ENCODE results near the gene TLDC2.

Gene TLDC2

GRCh38 chr20:36860811-36861624 is 14.9 kb upstream of the TLDC2 start:
- Histone ChIP-seq H3K9ac (ENCODE audit: low read length in 2 of 2) (peak overlapping the region; percentile 51 to 80), H3K27me3 (ENCODE audit: control insufficient read depth in 1 of 2, insufficient read depth in 2 of 2, low read length in 2 of 2) (no peaks in the 10 kb centered on the region), H3K36me3 (ENCODE audit: control insufficient read depth in 2 of 2, insufficient read depth in 2 of 2, low read length in 2 of 2) (no peaks in the 10 kb centered on the region), H3K4me1 (ENCODE audit: control insufficient read depth, insufficient read depth, low read length) (peaks cover 60% of the 10 kb centered on the region), H3K9me3 (ENCODE audit: control insufficient read depth in 2 of 2, low read length in 2 of 2) (no peaks in the 10 kb centered on the region), H3K4me3 (ENCODE audit: low read length in 2 of 2) (peak overlapping the region; percentile 50 to 77), H3K27ac (ENCODE audit: low read length) (peak overlapping the region; percentile 94)

DNA sequence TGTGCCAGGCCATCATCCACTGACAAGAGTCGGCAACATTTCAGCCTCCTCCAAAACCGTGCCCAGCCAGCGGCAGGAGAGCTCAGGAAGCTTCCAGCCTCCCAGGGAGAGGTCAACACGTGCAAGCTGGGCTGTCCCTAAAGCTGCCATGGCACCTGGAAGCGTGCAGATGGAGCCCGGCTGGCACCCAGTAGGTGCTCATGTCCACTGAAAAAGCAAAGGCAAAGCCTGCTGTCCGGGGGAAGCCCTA is 14.4 kb upstream of the TLDC2 start:
- H3K9ac ChIP-seq (ENCODE audit: low read length in 2 of 2) = peak overlapping the region; percentile 51 to 80
- H3K4me3 ChIP-seq (ENCODE audit: low read length in 2 of 2) = peak overlapping the region; percentile 50 to 77
- H3K4me1 ChIP-seq (ENCODE audit: control insufficient read depth, insufficient read depth, low read length) = peaks cover 55% of the 10 kb centered on the region

DNA sequence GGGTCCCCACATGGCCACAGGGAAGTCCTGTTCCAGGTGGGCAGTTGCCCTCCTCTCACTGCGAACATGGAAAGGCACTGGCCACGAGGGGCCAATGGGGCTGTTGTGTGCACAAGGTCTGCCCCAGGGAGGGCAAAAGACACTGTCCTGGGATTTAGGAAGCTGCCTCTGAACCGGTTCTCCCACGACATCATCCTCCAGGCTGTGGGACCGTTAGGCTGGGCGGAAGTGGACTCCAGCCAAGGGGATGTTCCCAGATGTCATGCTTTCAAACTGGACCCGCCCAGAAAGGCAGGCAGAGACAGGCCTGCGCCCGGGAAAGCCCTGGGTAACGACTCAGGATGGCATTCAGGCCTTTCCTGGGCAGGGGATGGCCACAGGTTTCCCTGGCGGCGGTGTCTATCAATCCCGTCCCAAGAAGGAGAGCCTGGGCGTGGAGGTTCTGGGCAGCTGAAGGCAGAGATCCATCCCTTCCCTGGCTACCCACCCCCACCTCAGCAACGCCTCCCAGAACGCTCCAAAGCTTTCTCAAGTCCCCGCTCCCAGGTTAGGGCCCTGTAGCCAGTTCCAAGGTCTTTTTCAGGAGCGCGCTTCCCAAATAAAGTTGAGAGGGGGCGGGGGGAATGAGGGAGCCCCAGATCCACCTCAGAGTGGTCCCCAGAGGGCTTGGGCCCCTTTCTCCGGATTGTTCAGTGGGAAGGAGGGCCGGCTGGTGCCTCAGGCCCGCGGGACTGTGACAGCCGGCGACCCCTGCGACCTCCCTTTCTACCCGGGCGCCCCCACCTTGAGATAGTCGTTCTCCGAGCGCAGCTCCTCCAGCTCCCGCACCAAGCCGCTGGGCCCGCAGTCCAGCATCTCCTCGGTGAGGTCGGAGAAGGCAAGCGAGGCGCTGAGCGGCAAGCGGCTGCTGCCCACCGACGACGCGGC is 13.8 kb upstream of the TLDC2 start:
- H3K9me3 ChIP-seq (ENCODE audit: control insufficient read depth in 2 of 2, low read length in 2 of 2) = no peaks in the 10 kb centered on the region
- peak overlapping the region; percentile 94 for H3K27ac ChIP-seq (ENCODE audit: low read length)
- H3K4me3 ChIP-seq (ENCODE audit: low read length in 2 of 2) = peak overlapping the region; percentile 50 to 77
- no peaks in the 10 kb centered on the region for H3K36me3 ChIP-seq (ENCODE audit: control insufficient read depth in 2 of 2, insufficient read depth in 2 of 2, low read length in 2 of 2)
- no peaks in the 10 kb centered on the region for H3K27me3 ChIP-seq (ENCODE audit: control insufficient read depth in 1 of 2, insufficient read depth in 2 of 2, low read length in 2 of 2)
- H3K4me1 ChIP-seq (ENCODE audit: control insufficient read depth, insufficient read depth, low read length) = peaks cover 52% of the 10 kb centered on the region
- peak overlapping the region; percentile 51 to 80 for H3K9ac ChIP-seq (ENCODE audit: low read length in 2 of 2)

More for the DNA sequence above, 14.4 kb upstream of the TLDC2 start:
- no peaks in the 10 kb centered on the region for H3K9me3 ChIP-seq (ENCODE audit: control insufficient read depth in 2 of 2, low read length in 2 of 2)
- no peaks in the 10 kb centered on the region for H3K27me3 ChIP-seq (ENCODE audit: control insufficient read depth in 1 of 2, insufficient read depth in 2 of 2, low read length in 2 of 2)
- peak overlapping the region; percentile 94 for H3K27ac ChIP-seq (ENCODE audit: low read length)
- no peaks in the 10 kb centered on the region for H3K36me3 ChIP-seq (ENCODE audit: control insufficient read depth in 2 of 2, insufficient read depth in 2 of 2, low read length in 2 of 2)

DNA sequence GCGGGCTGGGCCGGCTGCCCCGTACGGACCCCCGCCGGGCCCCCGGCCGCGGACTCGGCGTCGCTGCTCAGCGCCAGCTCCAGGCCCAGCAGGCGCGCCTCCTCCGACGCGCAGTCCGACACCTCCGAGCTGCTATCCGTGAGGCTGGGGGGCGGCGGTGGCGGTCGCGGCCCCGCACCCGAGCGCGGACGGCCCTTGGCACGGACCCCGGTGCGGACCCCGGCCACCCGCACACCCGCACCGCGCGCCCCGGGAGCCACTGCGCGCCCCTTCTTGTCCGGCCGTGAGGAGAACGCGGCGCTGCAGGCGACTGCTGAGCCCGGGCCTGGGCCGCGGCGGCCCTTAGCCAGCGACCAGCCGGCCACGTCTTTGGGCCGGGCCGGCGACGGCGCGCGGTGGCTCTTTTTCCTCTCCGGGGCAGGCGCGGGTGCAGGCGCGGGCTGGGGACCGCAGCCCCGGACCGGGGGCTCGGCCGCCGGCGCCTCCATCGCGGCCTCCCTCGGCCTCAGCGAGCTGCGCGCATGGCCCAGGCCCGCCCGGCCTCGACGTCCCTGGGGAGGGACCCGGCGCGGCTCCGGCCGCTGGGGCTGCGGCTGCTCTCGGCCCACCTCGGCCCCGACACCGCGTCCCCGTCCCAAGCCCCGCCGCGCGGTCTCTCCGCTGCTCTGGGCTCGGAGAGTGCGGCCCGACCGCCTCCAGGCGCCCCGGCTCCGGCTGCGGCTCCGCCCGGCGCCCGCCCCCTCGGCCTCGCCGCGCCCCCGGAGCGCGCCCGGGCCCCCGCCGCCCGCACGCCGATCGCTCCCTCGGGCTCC is 12.9 kb upstream of the TLDC2 start:
- H3K27ac ChIP-seq (ENCODE audit: low read length) = peak overlapping the region; percentile 94
- H3K36me3 ChIP-seq (ENCODE audit: control insufficient read depth in 2 of 2, insufficient read depth in 2 of 2, low read length in 2 of 2) = no peaks in the 10 kb centered on the region
- H3K4me3 ChIP-seq (ENCODE audit: low read length in 2 of 2) = peak overlapping the region; percentile 35 to 77
- peaks cover 44% of the 10 kb centered on the region for H3K4me1 ChIP-seq (ENCODE audit: control insufficient read depth, insufficient read depth, low read length)
- H3K27me3 ChIP-seq (ENCODE audit: control insufficient read depth in 1 of 2, insufficient read depth in 2 of 2, low read length in 2 of 2) = no peaks in the 10 kb centered on the region
- H3K9me3 ChIP-seq (ENCODE audit: control insufficient read depth in 2 of 2, low read length in 2 of 2) = no peaks in the 10 kb centered on the region
- H3K9ac ChIP-seq (ENCODE audit: low read length in 2 of 2) = peak overlapping the region in 1 of 2 donors; percentile 53

- no peaks in the 10 kb centered on the region for H3K36me3 ChIP-seq (ENCODE audit: control insufficient read depth in 2 of 2, insufficient read depth in 2 of 2, low read length in 2 of 2)
- peaks cover 30% of the 10 kb centered on the region for H3K4me1 ChIP-seq (ENCODE audit: control insufficient read depth, insufficient read depth, low read length)
- H3K27me3 ChIP-seq (ENCODE audit: control insufficient read depth in 1 of 2, insufficient read depth in 2 of 2, low read length in 2 of 2) = no peaks in the 10 kb centered on the region
- H3K9me3 ChIP-seq (ENCODE audit: control insufficient read depth in 2 of 2, low read length in 2 of 2) = no peaks in the 10 kb centered on the region
- no peak overlapping the region for H3K9ac ChIP-seq (ENCODE audit: low read length in 2 of 2)
- no peak overlapping the region for H3K27ac ChIP-seq (ENCODE audit: low read length)
- H3K4me3 ChIP-seq (ENCODE audit: low read length in 2 of 2) = no peak overlapping the region
Observed at GRCh38 chr20:36865076-36865860, 10.7 kb upstream of the TLDC2 start.

DNA sequence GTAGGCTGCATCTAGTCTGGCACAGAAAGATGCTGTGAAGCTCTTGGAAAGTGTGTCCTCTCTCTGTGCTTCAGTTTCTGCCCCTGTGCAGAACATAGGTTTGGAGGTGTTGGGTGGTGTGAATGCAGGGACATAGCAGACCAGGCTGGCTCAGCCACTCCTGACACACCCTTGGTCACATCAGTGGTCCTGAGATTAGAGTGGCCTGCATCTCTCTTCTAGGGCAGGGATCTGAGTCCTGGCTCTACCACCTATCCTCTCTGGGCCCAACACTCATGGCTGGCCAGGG is 10.1 kb upstream of the TLDC2 start:
- Histone ChIP-seq H3K36me3 (ENCODE audit: control insufficient read depth in 2 of 2, insufficient read depth in 2 of 2, low read length in 2 of 2) (no peaks in the 10 kb centered on the region), H3K27ac (ENCODE audit: low read length) (no peak overlapping the region), H3K9me3 (ENCODE audit: control insufficient read depth in 2 of 2, low read length in 2 of 2) (no peaks in the 10 kb centered on the region), H3K27me3 (ENCODE audit: control insufficient read depth in 1 of 2, insufficient read depth in 2 of 2, low read length in 2 of 2) (no peaks in the 10 kb centered on the region), H3K4me1 (ENCODE audit: control insufficient read depth, insufficient read depth, low read length) (peaks cover 24% of the 10 kb centered on the region), H3K4me3 (ENCODE audit: low read length in 2 of 2) (no peak overlapping the region), H3K9ac (ENCODE audit: low read length in 2 of 2) (no peak overlapping the region)

DNA sequence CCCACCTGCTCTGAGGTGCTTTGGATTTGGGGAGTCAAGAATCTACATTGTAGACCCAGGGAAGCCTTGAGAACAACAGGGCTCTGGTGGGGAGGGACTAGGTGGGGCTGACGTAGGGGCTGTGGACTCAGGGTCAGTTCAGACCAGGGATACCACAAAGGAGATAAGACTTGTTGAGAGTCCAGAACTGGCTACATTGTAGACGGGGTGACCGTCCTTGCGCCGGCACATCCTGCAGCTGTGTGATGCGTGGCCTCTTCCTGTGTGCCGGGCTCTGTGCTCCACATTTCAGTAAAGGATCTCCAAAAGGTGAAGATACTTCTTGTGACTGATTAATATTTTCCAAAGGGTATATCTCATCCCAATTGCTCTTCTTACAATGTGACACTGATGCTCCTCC is 9.8 kb upstream of the TLDC2 start:
- no peak overlapping the region for H3K9ac ChIP-seq (ENCODE audit: low read length in 2 of 2)
- H3K27me3 ChIP-seq (ENCODE audit: control insufficient read depth in 1 of 2, insufficient read depth in 2 of 2, low read length in 2 of 2) = no peaks in the 10 kb centered on the region
- H3K27ac ChIP-seq (ENCODE audit: low read length) = no peak overlapping the region
- H3K36me3 ChIP-seq (ENCODE audit: control insufficient read depth in 2 of 2, insufficient read depth in 2 of 2, low read length in 2 of 2) = no peaks in the 10 kb centered on the region
- no peak overlapping the region for H3K4me3 ChIP-seq (ENCODE audit: low read length in 2 of 2)
- no peaks in the 10 kb centered on the region for H3K9me3 ChIP-seq (ENCODE audit: control insufficient read depth in 2 of 2, low read length in 2 of 2)
- peaks cover 21% of the 10 kb centered on the region for H3K4me1 ChIP-seq (ENCODE audit: control insufficient read depth, insufficient read depth, low read length)

DNA sequence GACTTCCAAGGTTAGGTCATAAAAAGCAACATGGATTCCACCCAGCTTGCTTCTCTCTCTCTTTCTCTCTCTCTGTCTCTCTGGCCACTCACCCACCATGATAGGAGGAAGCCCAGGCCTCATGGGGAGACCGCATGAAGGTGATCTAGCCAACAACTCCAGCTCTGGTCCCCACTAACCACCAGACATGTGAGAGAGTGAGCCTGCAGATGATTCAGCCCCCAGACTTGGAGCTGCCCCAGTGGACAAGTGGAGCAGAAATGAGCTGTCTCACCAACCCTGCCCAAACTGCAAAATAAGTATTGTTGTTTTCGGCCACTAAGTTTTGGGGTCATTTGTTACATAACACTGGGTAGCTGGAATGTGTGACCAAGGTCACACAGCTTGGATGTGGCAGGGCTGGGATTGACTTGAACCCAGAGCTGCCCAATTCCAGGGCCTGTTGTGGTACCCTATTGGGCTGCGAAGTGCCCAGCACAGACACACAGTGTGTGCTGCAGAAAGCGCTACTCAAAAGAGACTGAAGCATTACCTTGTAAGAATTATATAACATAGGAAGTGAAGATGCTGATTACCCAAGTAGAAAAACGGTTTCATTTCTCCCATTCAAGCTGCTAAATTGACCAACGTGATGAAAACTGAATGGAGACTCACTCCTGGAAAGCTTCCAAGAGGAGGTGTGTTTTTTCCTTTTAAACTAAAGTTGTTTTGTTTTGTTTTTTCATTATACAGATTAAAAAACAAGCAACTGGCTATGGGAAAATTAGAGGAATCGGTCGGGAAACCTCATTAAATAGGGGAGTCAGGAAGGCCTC is 9.1 kb upstream of the TLDC2 start:
- Histone ChIP-seq H3K27ac (ENCODE audit: low read length) (no peak overlapping the region), H3K27me3 (ENCODE audit: control insufficient read depth in 1 of 2, insufficient read depth in 2 of 2, low read length in 2 of 2) (no peaks in the 10 kb centered on the region), H3K4me3 (ENCODE audit: low read length in 2 of 2) (no peak overlapping the region), H3K4me1 (ENCODE audit: control insufficient read depth, insufficient read depth, low read length) (peaks cover 14% of the 10 kb centered on the region), H3K36me3 (ENCODE audit: control insufficient read depth in 2 of 2, insufficient read depth in 2 of 2, low read length in 2 of 2) (no peaks in the 10 kb centered on the region), H3K9me3 (ENCODE audit: control insufficient read depth in 2 of 2, low read length in 2 of 2) (no peaks in the 10 kb centered on the region), H3K9ac (ENCODE audit: low read length in 2 of 2) (no peak overlapping the region)

DNA sequence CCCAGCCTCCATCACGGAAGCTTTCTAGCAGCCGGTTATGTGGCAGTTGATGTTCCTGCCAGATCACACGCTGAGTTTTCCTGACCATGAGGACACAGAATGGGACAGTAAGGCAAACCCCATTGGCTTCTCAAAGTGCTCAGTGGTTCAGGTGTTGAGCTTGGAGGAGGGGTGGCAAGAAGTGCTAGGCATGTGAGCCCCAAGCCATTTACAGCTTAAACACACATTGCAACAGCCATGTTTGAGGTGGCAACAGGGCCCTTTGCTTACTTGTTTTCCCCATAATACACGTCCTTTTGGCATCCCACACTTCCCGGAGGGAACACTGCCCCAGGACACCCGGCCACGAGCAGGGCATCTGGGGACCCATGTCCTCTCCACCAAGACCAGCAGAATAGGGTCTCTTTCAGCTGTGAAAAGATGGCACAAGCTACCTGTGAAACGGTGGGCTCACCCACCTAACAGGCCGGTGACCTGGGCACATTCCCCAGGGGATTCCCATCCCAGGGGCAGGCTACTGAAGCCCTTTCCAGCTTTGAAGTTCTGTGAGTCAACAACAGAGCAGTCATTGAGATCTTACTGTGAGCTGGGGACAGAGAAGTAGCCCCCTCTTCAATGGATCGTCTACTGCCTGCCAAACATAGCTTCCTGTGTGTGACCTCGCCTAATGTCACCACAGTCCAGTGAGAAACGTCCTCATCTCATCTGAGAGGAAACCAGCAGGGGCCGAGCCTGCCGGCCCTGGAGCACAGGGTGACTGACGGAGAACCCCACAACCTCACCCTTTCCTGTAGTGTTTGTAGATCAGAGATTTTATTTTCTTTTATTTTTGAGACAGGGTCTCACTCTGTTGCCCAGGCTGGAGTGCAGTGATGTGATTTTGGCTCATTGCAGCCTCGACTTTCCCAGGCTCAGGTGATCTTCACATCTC is 4.0 kb upstream of the TLDC2 start:
- no peaks in the 10 kb centered on the region for H3K9me3 ChIP-seq (ENCODE audit: control insufficient read depth in 2 of 2, low read length in 2 of 2)
- no peaks in the 10 kb centered on the region for H3K27me3 ChIP-seq (ENCODE audit: control insufficient read depth in 1 of 2, insufficient read depth in 2 of 2, low read length in 2 of 2)
- no peaks in the 10 kb centered on the region for H3K36me3 ChIP-seq (ENCODE audit: control insufficient read depth in 2 of 2, insufficient read depth in 2 of 2, low read length in 2 of 2)
- H3K9ac ChIP-seq (ENCODE audit: low read length in 2 of 2) = no peak overlapping the region
- H3K4me3 ChIP-seq (ENCODE audit: low read length in 2 of 2) = no peak overlapping the region
- peaks cover 1% of the 10 kb centered on the region for H3K4me1 ChIP-seq (ENCODE audit: control insufficient read depth, insufficient read depth, low read length)
- no peak overlapping the region for H3K27ac ChIP-seq (ENCODE audit: low read length)
